ENCODE measurements around the gene MED12L.

The MED12L gene

DNA sequence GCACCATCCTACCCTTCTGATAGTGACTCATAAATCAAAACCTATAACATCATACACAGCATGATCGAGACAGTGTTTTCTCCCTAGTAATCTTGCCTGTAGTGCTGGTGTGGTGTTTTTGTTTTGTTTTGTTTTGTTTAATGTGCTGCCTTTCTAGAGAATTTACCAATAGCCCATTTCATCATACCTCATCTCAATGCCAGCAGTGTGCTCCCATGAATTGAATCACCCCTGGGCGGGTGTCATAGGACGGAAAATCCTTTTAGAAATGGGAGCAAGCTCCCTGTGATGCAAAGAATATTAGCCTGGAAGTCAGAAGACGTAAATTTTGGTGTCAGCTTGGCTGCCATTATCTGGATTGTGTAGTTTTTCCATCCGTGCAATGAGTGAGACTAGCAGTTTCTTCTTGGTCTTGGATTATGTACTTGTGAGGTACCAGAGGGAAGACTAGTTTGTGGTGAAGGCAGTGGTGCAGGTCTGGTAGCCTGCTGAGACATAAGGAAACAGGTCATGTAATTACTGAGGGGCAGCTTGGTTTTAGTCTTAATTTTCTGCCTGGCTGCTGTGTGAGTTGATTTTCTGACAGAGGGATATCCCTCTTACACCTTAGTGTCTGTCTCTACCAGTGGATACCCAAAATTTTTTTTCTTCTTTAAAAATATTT lies 345.5 kb downstream of the MED12L start:
- TF ChIP-seq, protein P1, sequence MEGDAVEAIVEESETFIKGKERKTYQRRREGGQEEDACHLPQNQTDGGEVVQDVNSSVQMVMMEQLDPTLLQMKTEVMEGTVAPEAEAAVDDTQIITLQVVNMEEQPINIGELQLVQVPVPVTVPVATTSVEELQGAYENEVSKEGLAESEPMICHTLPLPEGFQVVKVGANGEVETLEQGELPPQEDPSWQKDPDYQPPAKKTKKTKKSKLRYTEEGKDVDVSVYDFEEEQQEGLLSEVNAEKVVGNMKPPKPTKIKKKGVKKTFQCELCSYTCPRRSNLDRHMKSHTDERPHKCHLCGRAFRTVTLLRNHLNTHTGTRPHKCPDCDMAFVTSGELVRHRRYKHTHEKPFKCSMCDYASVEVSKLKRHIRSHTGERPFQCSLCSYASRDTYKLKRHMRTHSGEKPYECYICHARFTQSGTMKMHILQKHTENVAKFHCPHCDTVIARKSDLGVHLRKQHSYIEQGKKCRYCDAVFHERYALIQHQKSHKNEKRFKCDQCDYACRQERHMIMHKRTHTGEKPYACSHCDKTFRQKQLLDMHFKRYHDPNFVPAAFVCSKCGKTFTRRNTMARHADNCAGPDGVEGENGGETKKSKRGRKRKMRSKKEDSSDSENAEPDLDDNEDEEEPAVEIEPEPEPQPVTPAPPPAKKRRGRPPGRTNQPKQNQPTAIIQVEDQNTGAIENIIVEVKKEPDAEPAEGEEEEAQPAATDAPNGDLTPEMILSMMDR (IDR thresholded peaks at IDR 0.05) = no peak
- Histone ChIP-seq H2AFZ (no peak overlapping the region), H3K27ac (no peak overlapping the region), H3K4me2 (ENCODE audit: low read length) (no peak overlapping the region), H3K79me2 (no peaks in the 10 kb centered on the region), H3K27me3 (ENCODE audit: control insufficient read depth, insufficient read depth, low read length) (no peaks in the 10 kb centered on the region), H3K9me3 (ENCODE audit: control insufficient read depth, low read length) (no peaks in the 10 kb centered on the region), H3K9ac (no peak overlapping the region), H3K4me3 (ENCODE audit: low read depth, low read length) (no peak overlapping the region), H3K4me1 (no peaks in the 10 kb centered on the region), H3K36me3 (ENCODE audit: control insufficient read depth, insufficient read depth, low read length) (no peaks in the 10 kb centered on the region)

DNA sequence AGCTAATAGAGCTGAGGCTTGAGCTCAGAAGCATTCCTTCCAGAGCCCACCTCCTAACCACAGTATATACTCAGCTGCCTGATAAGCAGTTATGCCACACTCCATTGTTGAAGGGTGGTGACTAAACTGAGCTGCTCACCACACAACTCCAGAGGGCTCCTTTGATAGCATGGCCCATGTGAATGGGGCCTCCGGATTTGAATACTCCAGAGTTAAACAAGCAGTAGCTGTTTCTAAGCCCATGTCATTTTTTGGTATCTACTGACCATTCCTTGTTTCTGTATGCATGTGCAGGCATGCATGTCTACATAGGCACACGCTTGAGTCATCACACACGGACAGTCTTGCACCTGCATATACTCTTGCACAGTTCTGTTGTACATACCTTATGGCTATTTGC lies 346.5 kb downstream of the MED12L start:
- no peak overlapping the region for H3K4me3 ChIP-seq (ENCODE audit: low read depth, low read length)
- no peak overlapping the region for H3K4me2 ChIP-seq (ENCODE audit: low read length)
- H2AFZ ChIP-seq = no peak overlapping the region
- H3K79me2 ChIP-seq = no peaks in the 10 kb centered on the region
- H3K27me3 ChIP-seq (ENCODE audit: control insufficient read depth, insufficient read depth, low read length) = no peaks in the 10 kb centered on the region
- H3K9me3 ChIP-seq (ENCODE audit: control insufficient read depth, low read length) = no peaks in the 10 kb centered on the region
- TF ChIP-seq, protein P1 (IDR thresholded peaks at IDR 0.05) = no peak
- no peaks in the 10 kb centered on the region for H3K36me3 ChIP-seq (ENCODE audit: control insufficient read depth, insufficient read depth, low read length)
- no peak overlapping the region for H3K9ac ChIP-seq
- H3K27ac ChIP-seq = no peak overlapping the region
- H3K4me1 ChIP-seq = no peaks in the 10 kb centered on the region

DNA sequence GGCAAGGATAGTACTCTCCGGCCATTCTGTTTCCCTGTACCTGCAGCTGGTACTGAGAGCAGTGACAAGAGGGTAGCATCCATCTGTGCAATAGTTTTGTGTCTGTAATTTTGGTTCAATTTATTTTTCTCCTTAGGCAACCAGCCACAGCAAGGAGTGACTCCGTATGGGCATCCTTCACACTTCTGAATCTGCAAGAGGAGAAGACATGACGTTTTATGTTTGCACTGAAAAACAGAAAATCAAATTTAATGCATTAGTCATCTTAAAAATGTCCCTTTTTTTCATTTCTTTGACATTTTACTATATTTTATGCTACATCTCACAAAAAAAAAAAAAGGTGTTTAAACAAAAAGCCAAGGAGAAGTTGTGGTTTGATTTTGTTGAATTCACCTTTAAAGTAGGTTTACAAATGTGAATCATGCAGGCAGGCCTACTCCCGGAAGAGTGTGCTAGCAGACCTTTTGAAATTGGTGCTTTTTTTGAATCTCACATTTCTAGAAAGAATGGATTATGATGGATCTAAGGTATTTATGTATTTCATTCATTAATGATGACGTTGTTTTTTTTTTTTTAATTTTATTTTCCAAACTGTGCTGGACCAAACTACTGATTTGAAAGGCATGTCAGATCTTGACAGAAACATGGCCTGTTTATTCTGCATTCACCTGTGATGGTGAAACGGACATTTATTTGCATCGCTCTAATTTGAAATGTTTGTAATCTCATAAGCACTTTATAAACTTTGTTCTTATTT lies 347.3 kb downstream of the MED12L start:
- Histone ChIP-seq H3K27ac (no peak overlapping the region), H3K27me3 (ENCODE audit: control insufficient read depth, insufficient read depth, low read length) (no peaks in the 10 kb centered on the region), H3K9ac (no peak overlapping the region), H2AFZ (no peak overlapping the region), H3K4me1 (no peaks in the 10 kb centered on the region), H3K79me2 (no peaks in the 10 kb centered on the region), H3K4me3 (ENCODE audit: low read depth, low read length) (no peak overlapping the region), H3K9me3 (ENCODE audit: control insufficient read depth, low read length) (no peaks in the 10 kb centered on the region), H3K4me2 (ENCODE audit: low read length) (no peak overlapping the region), H3K36me3 (ENCODE audit: control insufficient read depth, insufficient read depth, low read length) (no peaks in the 10 kb centered on the region)
- TF ChIP-seq, protein P1 (IDR thresholded peaks at IDR 0.05) = no peak

DNA sequence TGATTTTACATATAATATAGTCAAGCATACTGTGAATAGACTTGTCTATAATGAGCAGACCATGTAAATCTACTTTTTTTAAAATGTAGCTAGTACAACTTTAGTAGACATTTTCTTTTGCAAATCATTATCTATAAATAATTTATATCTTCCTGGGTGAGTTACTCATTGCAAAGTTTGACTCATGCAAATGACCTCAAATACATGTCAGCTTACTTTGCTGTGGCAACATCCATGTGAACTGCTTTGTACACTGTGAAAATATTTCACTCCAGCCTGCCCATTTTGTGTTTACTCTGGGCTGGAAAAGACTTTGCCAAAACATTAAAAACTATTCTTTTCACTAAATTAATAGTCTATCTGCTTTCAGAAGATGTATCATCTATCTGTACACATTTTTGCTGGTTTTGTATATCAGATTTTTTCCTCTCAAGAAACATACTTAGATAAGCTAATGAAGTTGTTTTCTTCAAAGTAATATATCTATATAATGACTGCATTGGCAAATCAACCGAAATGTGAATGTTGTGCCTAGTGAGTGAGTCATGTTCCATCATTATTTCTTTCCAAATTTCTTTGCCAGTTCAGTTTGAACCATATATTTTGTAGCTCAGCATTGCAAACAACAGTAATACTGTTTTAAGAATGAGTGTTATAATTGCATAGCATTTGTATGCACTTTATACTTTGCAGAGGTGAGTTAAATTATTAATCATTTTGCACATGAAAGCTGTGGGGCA lies 348.9 kb downstream of the MED12L start:
- no peak overlapping the region for H3K4me2 ChIP-seq (ENCODE audit: low read length)
- no peak overlapping the region for H3K9ac ChIP-seq
- H2AFZ ChIP-seq = no peak overlapping the region
- no peaks in the 10 kb centered on the region for H3K79me2 ChIP-seq
- no peaks in the 10 kb centered on the region for H3K4me1 ChIP-seq
- no peak overlapping the region for H3K4me3 ChIP-seq (ENCODE audit: low read depth, low read length)
- no peaks in the 10 kb centered on the region for H3K9me3 ChIP-seq (ENCODE audit: control insufficient read depth, low read length)
- H3K27me3 ChIP-seq (ENCODE audit: control insufficient read depth, insufficient read depth, low read length) = no peaks in the 10 kb centered on the region
- H3K27ac ChIP-seq = no peak overlapping the region
- H3K36me3 ChIP-seq (ENCODE audit: control insufficient read depth, insufficient read depth, low read length) = no peaks in the 10 kb centered on the region
- TF ChIP-seq, protein P1 (IDR thresholded peaks at IDR 0.05) = no peak
